ENCODE results near the gene FBXO48.

GRCh38 chr2:68499133-68499532 is 32.0 kb upstream of the FBXO48 start:
- no peak for TF ChIP-seq POLR2A (IDR thresholded peaks at IDR 0.05)
- TF ChIP-seq, protein P1, sequence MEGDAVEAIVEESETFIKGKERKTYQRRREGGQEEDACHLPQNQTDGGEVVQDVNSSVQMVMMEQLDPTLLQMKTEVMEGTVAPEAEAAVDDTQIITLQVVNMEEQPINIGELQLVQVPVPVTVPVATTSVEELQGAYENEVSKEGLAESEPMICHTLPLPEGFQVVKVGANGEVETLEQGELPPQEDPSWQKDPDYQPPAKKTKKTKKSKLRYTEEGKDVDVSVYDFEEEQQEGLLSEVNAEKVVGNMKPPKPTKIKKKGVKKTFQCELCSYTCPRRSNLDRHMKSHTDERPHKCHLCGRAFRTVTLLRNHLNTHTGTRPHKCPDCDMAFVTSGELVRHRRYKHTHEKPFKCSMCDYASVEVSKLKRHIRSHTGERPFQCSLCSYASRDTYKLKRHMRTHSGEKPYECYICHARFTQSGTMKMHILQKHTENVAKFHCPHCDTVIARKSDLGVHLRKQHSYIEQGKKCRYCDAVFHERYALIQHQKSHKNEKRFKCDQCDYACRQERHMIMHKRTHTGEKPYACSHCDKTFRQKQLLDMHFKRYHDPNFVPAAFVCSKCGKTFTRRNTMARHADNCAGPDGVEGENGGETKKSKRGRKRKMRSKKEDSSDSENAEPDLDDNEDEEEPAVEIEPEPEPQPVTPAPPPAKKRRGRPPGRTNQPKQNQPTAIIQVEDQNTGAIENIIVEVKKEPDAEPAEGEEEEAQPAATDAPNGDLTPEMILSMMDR (IDR thresholded peaks at IDR 0.05), result no peak

Measured in esophagus squamous epithelium (tissue), 4 donors.